ENCODE measurements around the gene ALKAL2.

The ALKAL2 gene

GRCh38 chr2:271917-272316 is 16.0 kb downstream of the ALKAL2 start:
- DNase-seq (ENCODE audit: low read depth, low spot score) = no peak

- no peak for DNase-seq (ENCODE audit: low read depth, low spot score)
These were observed 17.0 kb downstream of the ALKAL2 start for GRCh38 chr2:270861-271260.

- no peak for DNase-seq (ENCODE audit: low read depth, low spot score)
These were observed 18.4 kb downstream of the ALKAL2 start for GRCh38 chr2:269356-270030.

- no peak for DNase-seq (ENCODE audit: low read depth, low spot score)
These were observed 19.6 kb downstream of the ALKAL2 start for GRCh38 chr2:268323-268722.

GRCh38 chr2:264493-265468 is 23.1 kb downstream of the ALKAL2 start, which contains the start of gene ACP1:
TSS of gene ACP1 (plus strand) at chr2:264947. CDS start at chr2:264965, 18 bp downstream.
- peak; percentile 89 for DNase-seq (ENCODE audit: low read depth, low spot score)

- no peak for DNase-seq (ENCODE audit: low read depth, low spot score)
These were observed 24.0 kb downstream of the ALKAL2 start, which contains the start of gene SH3YL1 for GRCh38 chr2:263774-264492. TSS of gene SH3YL1 (minus strand) at chr2:264032. CDS start at chr2:263984, 48 bp downstream.

- DNase-seq (ENCODE audit: low read depth, low spot score) = no peak
These were observed 24.7 kb downstream of the ALKAL2 start for GRCh38 chr2:263022-263738.

DNA sequence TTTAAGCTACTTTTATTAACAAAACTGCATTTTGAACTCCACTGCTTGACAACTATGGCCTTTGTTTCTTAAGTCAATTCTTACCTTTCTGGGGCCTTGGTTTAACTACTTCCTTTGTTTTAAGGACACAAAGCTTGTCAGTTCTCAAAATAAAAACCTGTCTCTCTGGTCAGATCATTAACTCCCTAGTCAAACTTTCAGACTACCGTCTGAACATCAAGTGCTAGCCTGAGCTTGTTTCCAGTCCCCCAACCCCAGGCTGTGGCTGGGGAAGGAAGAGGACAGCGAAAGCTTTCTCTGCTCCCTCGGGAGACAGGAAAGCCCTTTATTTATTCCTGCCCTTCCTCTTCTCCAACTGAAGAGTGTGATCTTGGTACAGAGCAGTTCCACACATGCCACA is 25.8 kb downstream of the ALKAL2 start:
- DNase-seq (ENCODE audit: low read depth, low spot score) = no peak

DNA sequence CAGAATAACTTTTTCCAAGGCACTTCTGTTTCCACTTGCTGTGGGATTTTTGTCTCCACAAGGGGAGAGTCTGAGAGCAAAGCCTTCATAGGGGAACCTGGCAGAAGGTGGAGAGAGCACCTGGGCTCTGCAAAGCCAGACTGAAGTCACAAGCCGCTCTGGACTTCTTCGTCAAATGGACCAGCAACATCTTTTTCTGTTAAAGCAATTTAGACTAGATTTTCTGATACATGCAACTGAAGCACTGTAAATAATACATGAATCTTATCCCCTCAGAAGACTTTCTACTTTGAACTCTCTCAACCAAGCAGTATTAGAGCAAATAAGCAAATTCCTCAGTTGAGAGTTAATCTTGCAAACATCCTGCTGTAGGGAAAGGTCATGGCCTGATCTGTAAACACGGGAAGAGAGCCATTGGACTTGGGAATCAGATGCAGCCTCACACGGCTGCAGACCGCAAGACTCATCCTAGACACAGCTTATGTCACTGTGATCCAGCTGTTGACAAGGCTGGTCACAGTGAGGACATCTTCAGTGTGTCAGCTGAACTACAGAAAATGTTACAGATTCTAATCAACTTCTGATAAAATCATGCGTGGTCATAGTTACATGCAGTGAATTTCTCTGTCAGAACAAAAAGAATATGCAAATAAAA is 27.3 kb downstream of the ALKAL2 start:
- no peak for DNase-seq (ENCODE audit: low read depth, low spot score)

DNA sequence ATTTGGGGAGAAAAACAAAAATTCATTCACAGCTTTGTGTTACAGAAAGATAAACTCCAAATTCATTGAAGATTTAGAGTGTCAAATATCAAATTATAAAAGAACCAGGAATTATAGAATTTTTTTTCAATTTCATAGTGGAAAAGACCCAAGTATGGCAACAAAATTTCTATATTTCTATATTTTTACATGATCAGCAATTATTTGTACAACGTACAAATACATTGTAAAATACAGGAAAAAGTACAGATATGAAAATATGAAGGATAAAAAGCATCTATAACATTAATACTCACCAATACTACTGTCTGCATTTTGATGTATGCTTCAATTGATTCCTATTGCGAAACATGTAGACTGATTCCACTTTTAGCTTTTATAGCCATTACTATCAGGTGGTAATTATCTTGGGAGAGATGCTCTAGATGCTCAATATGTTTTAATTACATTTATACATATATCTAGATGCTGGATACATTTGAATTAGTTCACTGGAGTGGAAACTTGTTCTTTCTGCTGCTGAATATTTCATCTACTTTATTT is 28.0 kb downstream of the ALKAL2 start:
- no peak for DNase-seq (ENCODE audit: low read depth, low spot score)

DNA sequence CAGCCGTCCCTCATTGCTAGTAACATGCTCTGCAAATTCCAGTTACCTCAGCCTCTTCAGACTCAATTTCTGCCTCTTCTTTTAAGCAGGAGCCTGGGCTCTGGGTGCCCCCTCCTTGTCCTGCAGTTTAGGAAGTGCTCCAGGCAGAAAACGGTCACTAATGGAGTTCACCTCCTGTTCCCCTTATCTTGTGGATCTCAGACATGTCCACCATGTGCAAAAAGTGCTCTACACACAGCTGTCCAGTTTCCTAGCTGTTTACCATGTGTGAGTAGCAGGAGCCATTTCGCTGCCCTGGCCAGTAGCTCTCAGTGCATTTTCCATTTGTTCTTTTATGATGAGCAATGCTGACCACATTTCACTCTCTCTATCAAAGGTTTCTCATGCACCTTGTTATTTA is 29.0 kb downstream of the ALKAL2 start:
- DNase-seq (ENCODE audit: low read depth, low spot score) = no peak

GRCh38 chr2:257842-258241 is 30.0 kb downstream of the ALKAL2 start:
- no peak for DNase-seq (ENCODE audit: low read depth, low spot score)

GRCh38 chr2:257429-257828 is 30.5 kb downstream of the ALKAL2 start:
- DNase-seq (ENCODE audit: low read depth, low spot score) = no peak

- DNase-seq (ENCODE audit: low read depth, low spot score) = no peak
These were observed 31.8 kb downstream of the ALKAL2 start for GRCh38 chr2:256094-256493.

DNA sequence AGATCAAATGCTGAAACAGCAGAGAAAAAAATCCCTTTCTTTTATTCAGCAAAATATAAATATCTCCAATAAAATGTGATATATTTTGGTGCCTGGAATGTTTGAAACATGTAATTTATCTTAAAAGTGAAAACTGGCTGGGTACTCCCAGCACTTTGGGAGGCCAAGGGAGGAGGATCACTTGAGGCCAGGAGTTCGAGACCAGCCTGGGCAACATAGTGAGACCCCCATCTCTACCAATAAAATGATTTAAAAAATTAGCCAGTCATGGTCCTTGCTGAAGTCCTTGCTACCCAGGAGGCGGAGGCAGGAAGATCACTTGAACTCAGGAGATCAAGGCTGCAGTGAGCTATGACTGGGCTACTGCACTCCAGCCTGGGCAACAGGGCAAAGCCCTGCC is 32.7 kb downstream of the ALKAL2 start:
- no peak for DNase-seq (ENCODE audit: low read depth, low spot score)

GRCh38 chr2:254241-254640 is 33.6 kb downstream of the ALKAL2 start:
- DNase-seq (ENCODE audit: low read depth, low spot score) = no peak

GRCh38 chr2:253202-253638 is 34.7 kb downstream of the ALKAL2 start:
- DNase-seq (ENCODE audit: low read depth, low spot score) = no peak

- DNase-seq (ENCODE audit: low read depth, low spot score) = no peak
These were observed 35.8 kb downstream of the ALKAL2 start for GRCh38 chr2:252001-252602.

DNA sequence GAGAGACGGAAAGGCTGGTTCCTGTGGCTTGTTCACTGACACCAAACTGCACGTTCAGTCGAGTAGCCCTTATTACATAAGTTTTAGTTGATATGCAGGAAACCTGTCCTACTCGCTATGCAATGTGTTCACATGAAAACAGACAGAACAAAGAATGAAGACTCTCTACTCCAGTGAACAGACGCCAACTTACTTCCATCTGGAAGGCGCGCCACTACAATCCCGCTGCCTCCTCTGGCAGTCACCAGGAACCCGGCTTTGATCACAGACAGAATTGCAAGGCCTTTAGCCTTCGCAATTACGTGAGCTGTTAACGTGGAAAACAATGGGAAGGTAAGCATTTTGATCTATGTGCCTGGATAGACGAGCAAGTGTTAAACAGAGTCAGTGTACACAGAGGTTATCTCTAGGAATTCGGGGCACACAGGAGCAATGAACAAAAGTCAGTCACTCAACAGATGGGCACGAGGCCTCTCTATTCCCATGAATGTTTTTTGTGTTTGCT is 38.3 kb downstream of the ALKAL2 start:
- no peak for DNase-seq (ENCODE audit: low read depth, low spot score)

GRCh38 chr2:248724-249123 is 39.2 kb downstream of the ALKAL2 start:
- DNase-seq (ENCODE audit: low read depth, low spot score) = no peak
